Smooth muscle cell (in vitro differentiated cells): ENCODE measurements around the gene FNDC11. TPM values are rescaled to one million over a fixed set of nuclear protein-coding genes. Genes with fewer than 3 reads are reported as not detected.
"Not testable (repeated sequence)": the region's sequence is repeated elsewhere in the genome, so short reads cannot be mapped to it uniquely, and the experiment has no call there.

Experiments used
- DNase-seq: peaks from one replicate; lab custom pipeline; 2025; ENCODE audit not compliant: unreplicated experiment; lab: John Stamatoyannopoulos, UW
- H2AFZ ChIP-seq: fragments of 200-600 bp; sonication (generic); 2 replicates; pipeline ENCODE4 v1.6.0; 2016; ENCODE audit warnings: antibody characterized with exemption, low read depth, mild to moderate bottlenecking
- H3F3A ChIP-seq: fragments of 200-600 bp; sonication (generic); 2 replicates; pipeline ENCODE4 v1.6.0; 2017; ENCODE audit warnings: antibody characterized with exemption, low read depth
- H3K27ac ChIP-seq: fragments of 200-600 bp; sonication (generic); 2 replicates; pipeline ENCODE4 v1.5.1; 2016; ENCODE audit warnings: low read depth, mild to moderate bottlenecking
- H3K27me3 ChIP-seq: fragments of 200-600 bp; sonication (generic); 2 replicates; pipeline ENCODE4 v1.6.1; 2016; ENCODE audit warnings: low read depth, mild to moderate bottlenecking
- H3K36me3 ChIP-seq: fragments of 200-600 bp; sonication (generic); 2 replicates; pipeline ENCODE4 v1.5.1; 2016; ENCODE audit warnings: low read depth
- H3K4me1 ChIP-seq: fragments of 200-600 bp; sonication (generic); 2 replicates; pipeline ENCODE4 v1.5.1; 2016; ENCODE audit warnings: low read depth
- H3K4me2 ChIP-seq: fragments of 200-600 bp; sonication (generic); 2 replicates; pipeline ENCODE4 v1.6.0; 2016; ENCODE audit warnings: mild to moderate bottlenecking
- H3K4me3 ChIP-seq: fragments of 200-600 bp; sonication (generic); 2 replicates; pipeline ENCODE4 v1.5.1; 2016; ENCODE audit warnings: mild to moderate bottlenecking
- H3K79me2 ChIP-seq: fragments of 200-600 bp; sonication (generic); 2 replicates; pipeline ENCODE4 v1.6.0; 2016; ENCODE audit warnings: low read depth, mild to moderate bottlenecking
- H3K9ac ChIP-seq: fragments of 200-600 bp; sonication (generic); 2 replicates; pipeline ENCODE4 v1.6.0; 2016; ENCODE audit warnings: low read depth
- H3K9me3 ChIP-seq: fragments of 200-600 bp; sonication (generic); replicated peaks from 2 replicates; pipeline ENCODE4 v1.5.1; 2016; ENCODE audit warnings: low read depth
- H4K20me1 ChIP-seq: fragments of 200-600 bp; sonication (generic); 2 replicates; pipeline ENCODE4 v1.6.0; 2016; ENCODE audit warnings: low read depth
- CTCF ChIP-seq: fragments of 200-600 bp; sonication (generic); IDR thresholded peaks from 2 replicates; pipeline ENCODE4 v1.5.1; 2017; ENCODE audit warnings: borderline replicate concordance, mild to moderate bottlenecking, antibody characterized with exemption; ENCODE audit not compliant: insufficient read depth, poor library complexity, severe bottlenecking
- WGBS: methylation state at CpG from one replicate; pipeline ENCODE4 v1.1.7; 2016; ENCODE audit warnings: low lambda C conversion rate; 5-methylcytosine and 5-hydroxymethylcytosine counted together
- polyA plus RNA-seq: library from polyadenylated mRNA; unstranded; fragments of >200 nt; fragmentation: Nextera tagmentation; extraction: Ambion mirVana; gene quantifications from 2 replicates; pipeline ENCODE4 v1.2.1, GENCODE V29; 2016
- total RNA-seq: library from RNA; depleted of rRNA; stranded (reverse); fragments of >200 nt; gene quantifications from 2 replicates; pipeline ENCODE4 v1.2.3, GENCODE V29; 2014

FNDC11 gene
- total and polyA plus RNA-seq, 2 experiments from 2014 or later, result 0.72 to 3.6 TPM

GRCh38 chr20:63598479-63599395, 44.8 kb downstream of the FNDC11 start:
- WGBS, result 91% methylated on average over 23 of the region's 33 CpGs
- Histone ChIP-seq H3K27ac (no peak overlapping the region), H3K36me3 (no peaks in the 10 kb centered on the region), H3K79me2 (no peaks in the 10 kb centered on the region), H3K4me3 (no peak overlapping the region), H3K9me3 (no peaks in the 10 kb centered on the region), H3K9ac (no peak overlapping the region), H3F3A (no peaks in the 10 kb centered on the region), H2AFZ (no peak overlapping the region), H3K4me2 (no peak overlapping the region), H3K4me1 (no peaks in the 10 kb centered on the region), H4K20me1 (no peaks in the 10 kb centered on the region), H3K27me3 (no peaks in the 10 kb centered on the region)
- no peak for DNase-seq
- TF ChIP-seq CTCF, result no peak

GRCh38 chr20:63599396-63600050, 45.6 kb downstream of the FNDC11 start:
- H3K9me3 ChIP-seq, result no peaks in the 10 kb centered on the region
- 88% methylated on average over 27 of the region's 27 CpGs for WGBS
- no peaks in the 10 kb centered on the region for H3K27me3 ChIP-seq
- no peak overlapping the region for H3K27ac ChIP-seq
- no peak overlapping the region for H3K4me3 ChIP-seq
- no peaks in the 10 kb centered on the region for H3K79me2 ChIP-seq
- no peaks in the 10 kb centered on the region for H3F3A ChIP-seq
- TF ChIP-seq CTCF, result no peak
- H3K36me3 ChIP-seq, result no peaks in the 10 kb centered on the region
- H3K9ac ChIP-seq, result no peak overlapping the region
- no peaks in the 10 kb centered on the region for H3K4me1 ChIP-seq
- DNase-seq, result no peak
- no peak overlapping the region for H3K4me2 ChIP-seq
- H4K20me1 ChIP-seq, result peaks cover 4% of the 10 kb centered on the region
- no peak overlapping the region for H2AFZ ChIP-seq

GRCh38 chr20:63601679-63602078, 47.7 kb downstream of the FNDC11 start:
- DNase-seq, H3K9ac ChIP-seq, H3K27ac ChIP-seq, H3K9me3 ChIP-seq, H3K79me2 ChIP-seq, H3K27me3 ChIP-seq, H3F3A ChIP-seq, H3K4me1 ChIP-seq, H3K4me3 ChIP-seq, H3K4me2 ChIP-seq, H3K36me3 ChIP-seq, H2AFZ ChIP-seq: not testable (repeated sequence)
- 86% methylated on average over 8 of the region's 8 CpGs for WGBS
- H4K20me1 ChIP-seq, result peaks cover 26% of the 10 kb centered on the region

GRCh38 chr20:63602321-63602720, 48.4 kb downstream of the FNDC11 start:
- Histone ChIP-seq H3K4me2 (no peak overlapping the region), H3K4me1 (no peaks in the 10 kb centered on the region), H2AFZ (no peak overlapping the region), H3K27me3 (no peaks in the 10 kb centered on the region), H3K9me3 (no peaks in the 10 kb centered on the region), H3K79me2 (no peaks in the 10 kb centered on the region), H3F3A (no peaks in the 10 kb centered on the region), H4K20me1 (peaks cover 29% of the 10 kb centered on the region), H3K9ac (no peak overlapping the region), H3K4me3 (no peak overlapping the region), H3K36me3 (no peaks in the 10 kb centered on the region), H3K27ac (no peak overlapping the region)
- no peak for TF ChIP-seq CTCF
- no peak for DNase-seq
- 97% methylated on average over 3 of the region's 3 CpGs for WGBS
